ENCODE results near the gene AP5M1.
A peak's percentile ranks its signal among the peaks of the same experiment; 100 is the strongest.
"Not testable (repeated sequence)": the region's sequence is repeated elsewhere in the genome, so short reads cannot be mapped to it uniquely, and the experiment has no call there.

AP5M1 gene

GRCh38 chr14:57291692-57292647 lies 23.2 kb downstream of the AP5M1 start:
- DNase-seq: no peak

- DNase-seq: peak; percentile 15
Measured at GRCh38 chr14:57293866-57294837, 25.4 kb downstream of the AP5M1 start.

- no peak for DNase-seq
Measured at GRCh38 chr14:57295239-57295638, 26.5 kb downstream of the AP5M1 start.

- no peak for DNase-seq
Measured at GRCh38 chr14:57297852-57298251, 29.1 kb downstream of the AP5M1 start.

- DNase-seq: no peak
Measured at GRCh38 chr14:57299511-57299910, 30.7 kb downstream of the AP5M1 start.

GRCh38 chr14:57302883-57303282 lies 34.1 kb downstream of the AP5M1 start:
- no peak for DNase-seq

GRCh38 chr14:57314396-57315089 lies 45.8 kb downstream of the AP5M1 start:
- DNase-seq: no peak

GRCh38 chr14:57317248-57317833 lies 48.6 kb downstream of the AP5M1 start:
- peak; percentile 78 for DNase-seq

- no peak for DNase-seq
Measured at GRCh38 chr14:57319636-57320192, 50.9 kb downstream of the AP5M1 start.

GRCh38 chr14:57323721-57324120 lies 55.0 kb downstream of the AP5M1 start:
- no peak for DNase-seq

- no peak for DNase-seq
Measured at GRCh38 chr14:57326253-57326652, 57.5 kb downstream of the AP5M1 start.

- DNase-seq: no peak
Measured at GRCh38 chr14:57329833-57330232, 61.1 kb downstream of the AP5M1 start.

GRCh38 chr14:57332475-57332874 lies 63.7 kb downstream of the AP5M1 start:
- not testable (repeated sequence) for DNase-seq

- DNase-seq: not testable (repeated sequence)
Measured at GRCh38 chr14:57333726-57334125, 65.0 kb downstream of the AP5M1 start.

GRCh38 chr14:57343545-57344297 lies 75.0 kb downstream of the AP5M1 start:
- DNase-seq: not testable (repeated sequence)

- no peak for DNase-seq
Measured at GRCh38 chr14:57345106-57345505, 76.3 kb downstream of the AP5M1 start.

GRCh38 chr14:57346741-57347140 lies 78.0 kb downstream of the AP5M1 start:
- DNase-seq: no peak

All from CD4-positive, alpha-beta T cell treated with Interleukin-21 for 1 hour (primary cell).